Lung (tissue), 12 donors: Measurements from ENCODE around the gene HS6ST2. TPM values are rescaled to one million over a fixed set of nuclear protein-coding genes. Genes with fewer than 3 reads are reported as not detected.

Source experiments
- ATAC-seq: fragments of 200-7000 bp; cut with Tn5 transposase; one replicate; pipeline ENCODE4 v1.9.1; 2020; ENCODE audit warnings: moderate number of reproducible peaks; ENCODE audit not compliant: insufficient read depth, low FRiP score
- DNase-seq, 3 donors: peaks; one replicate each; pipeline ENCODE4 v3.0.0-alpha.2; 2013 to 2017
- H3K27ac ChIP-seq, 2 donors: one replicate each; pipeline ENCODE4 v1.5.1; 2013; ENCODE audit warnings: mild to moderate bottlenecking in 2 of 2, moderate library complexity in 2 of 2, control low read depth in 1 of 2, inconsistent platforms in 1 of 2, low read depth in 1 of 2, low read length in 1 of 2
- H3K27me3 ChIP-seq, 3 donors: one replicate each; pipeline ENCODE4 v1.5.1; 2013; ENCODE audit warnings: low read length in 2 of 3; ENCODE audit not compliant: control insufficient read depth in 3 of 3, insufficient read depth in 3 of 3
- H3K36me3 ChIP-seq, 4 donors: one replicate each; pipeline ENCODE4 v1.5.1; 2013; ENCODE audit warnings: low read length in 4 of 4, mild to moderate bottlenecking in 1 of 4, moderate library complexity in 1 of 4; ENCODE audit not compliant: control insufficient read depth in 4 of 4, insufficient read depth in 4 of 4
- H3K4me1 ChIP-seq, 5 donors: one replicate each; pipeline ENCODE4 v1.5.1; 2013; ENCODE audit warnings: low read length in 5 of 5, mild to moderate bottlenecking in 2 of 5, moderate library complexity in 1 of 5; ENCODE audit not compliant: control insufficient read depth in 5 of 5, insufficient read depth in 5 of 5
- H3K4me3 ChIP-seq: one replicate; pipeline ENCODE4 v1.5.1; 2013; ENCODE audit warnings: mild to moderate bottlenecking, control low read depth, moderate library complexity
- H3K9ac ChIP-seq, 2 donors: one replicate each; pipeline ENCODE4 v1.5.1; 2013; ENCODE audit warnings: low read length in 2 of 2, control low read depth in 1 of 2; ENCODE audit not compliant: insufficient read depth in 1 of 2
- H3K9me3 ChIP-seq, 4 donors: one replicate each; pipeline ENCODE4 v1.5.1; 2013; ENCODE audit warnings: low read length in 3 of 4, mild to moderate bottlenecking in 1 of 4, moderate library complexity in 1 of 4; ENCODE audit not compliant: control insufficient read depth in 4 of 4, insufficient read depth in 3 of 4
- CTCF ChIP-seq: IDR thresholded peaks from 2 replicates; pipeline ENCODE4 v1.5.1; 2012; ENCODE audit warnings: mild to moderate bottlenecking; ENCODE audit errors: control extremely low read depth, extremely low read depth
- WGBS, 2 donors: extraction: QIAGEN DNeasy Blood & Tissue Kit; methylation state at CpG; one replicate each; pipeline ENCODE4 v1.1.7; 2013; 5-methylcytosine and 5-hydroxymethylcytosine counted together
- polyA plus RNA-seq, 2 donors: library from polyadenylated mRNA; stranded (reverse); fragments of 200-250 nt; gene quantifications; one replicate each; pipeline ENCODE4 v1.2.1, GENCODE V29; 2013
- total RNA-seq, 2 donors: library from RNA; depleted of rRNA in 1 of 2; stranded (reverse); fragments of >200 nt in 1 of 2; gene quantifications; one replicate each; pipeline ENCODE4 v1.2.1, GENCODE V29; 2014 to 2021
- donor health status: control.
- donor health status: control.
- donor health status: Bipolar disorder and iron deficiency.
- donor health status: healthy.
- donor health status: DM: yes; HTN: yes; CAD: no.

The HS6ST2 gene
- total and polyA plus RNA-seq, 4 donors, result 0.28 to 14.3 (median 2.2) TPM

- Histone ChIP-seq H3K4me1 (no peaks in the 10 kb centered on the region), H3K9me3 (peaks cover 0 to under 1% (median 0%) of the 10 kb centered on the region in 4 donors), H3K27ac (no peak overlapping the region), H3K4me3 (no peak overlapping the region), H3K36me3 (no peaks in the 10 kb centered on the region), H3K9ac (no peak overlapping the region), H3K27me3 (peaks cover 10 to 47% (median 12%) of the 10 kb centered on the region in 3 donors)
- DNase-seq (no peak), ATAC-seq (no peak)
- 68 to 89% methylated on average over 3 of the region's 3 CpGs for WGBS, 2 donors
- no peak for TF ChIP-seq CTCF
These were observed 194.9 kb downstream of the HS6ST2 start for GRCh38 chrX:132763528-132763927.

- H3K4me3 ChIP-seq, result no peak overlapping the region
These were observed 199.7 kb downstream of the HS6ST2 start for GRCh38 chrX:132758759-132759158.

GRCh38 chrX:132757066-132757623 lies 201.3 kb downstream of the HS6ST2 start:
- 33 to 46% methylated on average over 2 to 3 of the region's 3 CpGs for WGBS, 2 donors
- Histone ChIP-seq H3K36me3 (no peaks in the 10 kb centered on the region), H3K9me3 (peaks cover 0 to 2% (median 0%) of the 10 kb centered on the region in 4 donors), H3K27ac (no peak overlapping the region), H3K4me1 (no peaks in the 10 kb centered on the region), H3K4me3 (no peak overlapping the region), H3K9ac (no peak overlapping the region), H3K27me3 (peaks cover 9 to 32% (median 24%) of the 10 kb centered on the region in 3 donors)
- DNase-seq, result no peak
- no peak for ATAC-seq
- TF ChIP-seq CTCF, result no peak

More at GRCh38 chrX:132758759-132759158, 199.7 kb downstream of the HS6ST2 start:
- ATAC-seq (no peak), DNase-seq (no peak)
- Histone ChIP-seq H3K27ac (no peak overlapping the region), H3K36me3 (no peaks in the 10 kb centered on the region), H3K9me3 (peaks cover 0 to 2% (median 0%) of the 10 kb centered on the region in 4 donors), H3K9ac (no peak overlapping the region), H3K4me1 (no peaks in the 10 kb centered on the region), H3K27me3 (peaks cover 9 to 34% (median 22%) of the 10 kb centered on the region in 3 donors)
- no peak for TF ChIP-seq CTCF
- WGBS, 2 donors, result 45 to 50% methylated on average over 4 of the region's 4 CpGs

- 66 to 75% methylated on average over 4 of the region's 4 CpGs for WGBS, 2 donors
- Histone ChIP-seq H3K9me3 (peaks cover 0 to 2% (median 0%) of the 10 kb centered on the region in 4 donors), H3K36me3 (no peaks in the 10 kb centered on the region), H3K9ac (no peak overlapping the region), H3K4me3 (no peak overlapping the region), H3K27ac (no peak overlapping the region), H3K27me3 (peaks cover 9 to 28% (median 19%) of the 10 kb centered on the region in 3 donors), H3K4me1 (no peaks in the 10 kb centered on the region)
- TF ChIP-seq CTCF, result no peak
- no peak for ATAC-seq
- no peak for DNase-seq
These were observed 202.0 kb downstream of the HS6ST2 start for GRCh38 chrX:132756439-132756838.
